HG02678 (cell line): Measurements from ENCODE around the gene ARHGEF7.

Experiments used
- ATAC-seq: cut with Tn5 transposase; IDR thresholded peaks from one replicate; pipeline ENCODE4 v1.9.1; 2021; ENCODE audit warnings: mild to moderate bottlenecking, moderate library complexity; ENCODE audit not compliant: unreplicated experiment

The ARHGEF7 gene

GRCh38 chr13:111318386-111318785, 203.3 kb downstream of the ARHGEF7 start:
- no peak for ATAC-seq

- no peak for ATAC-seq
Observed at GRCh38 chr13:111319521-111319920, 204.4 kb downstream of the ARHGEF7 start.

GRCh38 chr13:111319998-111320911, 205.1 kb downstream of the ARHGEF7 start, which contains the start of gene TEX29:
TSS of gene TEX29 (plus strand) at chr13:111320642. CDS start at chr13:111320891, 249 bp downstream.
- no peak for ATAC-seq

- no peak for ATAC-seq
Observed at GRCh38 chr13:111322001-111322915, 207.1 kb downstream of the ARHGEF7 start.

DNA sequence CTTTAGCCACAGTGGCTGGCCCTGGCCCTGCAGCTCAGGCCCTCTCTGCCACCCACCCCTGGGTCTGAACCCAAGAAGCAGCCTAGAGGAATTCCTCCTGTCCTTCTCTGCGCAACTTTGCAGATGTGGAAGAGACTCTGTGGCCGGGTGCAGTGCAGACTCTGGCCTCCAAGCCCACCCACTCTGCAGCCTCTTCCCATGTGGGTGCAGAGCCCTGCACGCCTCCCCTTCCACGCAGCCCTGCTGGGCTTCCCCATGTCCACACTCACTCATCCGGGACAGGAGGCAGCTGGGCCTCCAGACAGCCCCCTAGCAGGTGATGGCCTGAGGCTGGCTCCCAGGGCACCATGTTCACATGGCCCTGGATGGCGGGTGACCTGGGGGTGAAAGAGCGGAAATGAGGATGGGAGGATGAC, 207.8 kb downstream of the ARHGEF7 start:
- no peak for ATAC-seq

DNA sequence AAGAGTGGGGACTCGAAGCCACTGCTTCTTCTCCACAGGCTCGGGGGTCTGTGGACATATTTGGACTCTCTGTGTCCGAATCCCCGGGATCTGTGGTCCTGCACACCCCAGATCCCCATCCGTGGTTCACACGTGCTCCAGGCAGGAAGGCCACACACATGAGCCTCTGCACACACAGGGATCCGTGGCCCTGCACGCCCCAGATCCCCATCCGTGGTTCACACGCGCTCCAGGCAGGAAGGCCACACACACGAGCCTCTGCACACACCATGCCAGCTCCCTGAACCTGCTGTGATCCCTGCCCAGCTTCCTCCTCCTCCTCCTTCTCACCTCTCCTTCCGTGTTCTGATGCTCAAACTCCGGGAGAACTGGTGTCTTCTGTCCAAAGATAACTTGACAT, 208.4 kb downstream of the ARHGEF7 start:
- ATAC-seq, result no peak

GRCh38 chr13:111323950-111324651, 209.0 kb downstream of the ARHGEF7 start:
- ATAC-seq, result no peak

GRCh38 chr13:111324736-111325135, 209.6 kb downstream of the ARHGEF7 start:
- ATAC-seq, result no peak

DNA sequence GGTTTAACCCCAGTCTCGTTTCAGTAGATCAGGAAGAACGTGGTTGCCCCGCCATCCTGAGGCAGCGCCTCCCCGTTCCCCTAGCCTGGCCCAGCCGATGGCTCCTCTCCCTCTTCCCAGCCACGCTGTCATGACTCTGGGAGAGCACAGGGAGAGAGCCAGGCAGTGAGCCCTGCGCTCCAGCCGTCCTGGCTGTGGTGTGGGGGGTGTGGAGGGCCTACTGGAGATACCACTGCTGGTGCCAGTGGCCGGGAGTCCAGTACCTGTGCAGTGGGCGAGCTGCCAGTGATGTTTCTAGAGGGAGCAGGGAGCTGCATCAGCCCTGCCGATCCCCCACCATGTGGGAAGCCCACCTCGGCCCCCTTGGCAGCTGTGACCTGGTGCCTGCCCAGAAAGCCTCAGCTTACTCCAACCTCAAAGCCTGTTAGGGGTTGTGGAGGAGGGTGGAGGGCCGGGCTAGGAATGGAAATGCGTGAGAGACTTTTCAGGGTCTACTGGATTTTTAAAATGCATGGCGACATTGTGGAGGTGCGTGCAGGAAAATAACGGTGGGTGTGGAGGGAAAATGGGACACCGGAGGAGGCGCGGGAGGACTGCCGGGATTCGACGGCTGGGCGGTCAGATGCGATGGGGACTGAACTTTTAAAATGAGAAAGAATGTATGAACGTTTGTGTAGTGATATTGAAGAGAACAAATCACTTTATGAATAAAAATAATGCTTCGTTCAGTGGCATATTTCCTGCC, 210.2 kb downstream of the ARHGEF7 start:
- ATAC-seq, result no peak

- no peak for ATAC-seq
Observed at GRCh38 chr13:111325941-111326620, 211.0 kb downstream of the ARHGEF7 start.

DNA sequence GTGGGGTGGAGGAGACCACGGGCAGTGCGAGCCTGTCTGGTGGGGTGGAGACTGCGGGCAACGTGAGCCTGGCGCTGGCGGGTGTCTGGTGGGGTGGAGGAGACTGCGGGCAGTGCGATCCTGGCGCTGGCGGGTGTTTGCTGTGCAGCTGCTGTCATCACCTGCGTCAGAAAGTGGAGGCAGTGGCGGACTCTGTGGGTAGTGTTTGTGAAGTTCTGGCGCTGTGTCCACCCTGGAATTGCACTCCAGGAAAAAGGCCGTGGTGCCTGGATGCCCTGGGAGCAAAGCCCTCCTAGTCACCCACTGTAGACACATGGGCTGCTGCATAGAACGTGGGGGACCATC, 211.5 kb downstream of the ARHGEF7 start:
- no peak for ATAC-seq

DNA sequence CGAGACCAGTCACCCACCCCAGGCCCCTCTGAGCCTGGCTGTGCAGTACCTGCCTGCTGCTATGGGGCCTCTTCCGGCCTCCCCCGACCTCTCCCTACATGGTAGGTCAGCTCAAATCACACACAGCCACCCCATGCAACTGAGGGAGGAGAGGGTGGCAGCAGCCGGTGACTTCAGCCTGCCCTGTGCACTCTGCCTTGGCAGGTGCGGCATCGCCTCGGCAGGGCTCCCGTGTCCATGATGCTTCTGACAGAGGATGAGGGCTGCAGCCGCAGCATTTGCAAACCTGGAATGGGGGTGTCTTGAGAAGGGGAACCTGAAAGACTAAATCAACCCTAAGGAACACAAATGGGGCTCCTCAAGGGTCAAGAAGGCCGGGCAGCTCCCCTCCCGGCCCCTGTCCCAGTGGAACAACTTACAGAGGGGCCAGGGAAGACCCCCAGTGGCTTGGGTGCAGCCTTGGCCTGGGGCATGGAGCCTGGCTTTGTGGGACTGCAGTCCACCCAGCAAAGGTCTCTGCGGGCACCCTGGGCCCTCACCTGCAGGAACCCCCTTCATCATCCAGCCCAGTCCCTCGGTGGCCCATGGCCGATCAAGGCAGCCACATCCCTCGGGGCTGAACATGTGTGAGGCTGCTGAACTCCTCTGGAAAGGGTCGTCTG, 212.0 kb downstream of the ARHGEF7 start:
- no peak for ATAC-seq

GRCh38 chr13:111327730-111328573, 212.8 kb downstream of the ARHGEF7 start:
- ATAC-seq, result no peak

DNA sequence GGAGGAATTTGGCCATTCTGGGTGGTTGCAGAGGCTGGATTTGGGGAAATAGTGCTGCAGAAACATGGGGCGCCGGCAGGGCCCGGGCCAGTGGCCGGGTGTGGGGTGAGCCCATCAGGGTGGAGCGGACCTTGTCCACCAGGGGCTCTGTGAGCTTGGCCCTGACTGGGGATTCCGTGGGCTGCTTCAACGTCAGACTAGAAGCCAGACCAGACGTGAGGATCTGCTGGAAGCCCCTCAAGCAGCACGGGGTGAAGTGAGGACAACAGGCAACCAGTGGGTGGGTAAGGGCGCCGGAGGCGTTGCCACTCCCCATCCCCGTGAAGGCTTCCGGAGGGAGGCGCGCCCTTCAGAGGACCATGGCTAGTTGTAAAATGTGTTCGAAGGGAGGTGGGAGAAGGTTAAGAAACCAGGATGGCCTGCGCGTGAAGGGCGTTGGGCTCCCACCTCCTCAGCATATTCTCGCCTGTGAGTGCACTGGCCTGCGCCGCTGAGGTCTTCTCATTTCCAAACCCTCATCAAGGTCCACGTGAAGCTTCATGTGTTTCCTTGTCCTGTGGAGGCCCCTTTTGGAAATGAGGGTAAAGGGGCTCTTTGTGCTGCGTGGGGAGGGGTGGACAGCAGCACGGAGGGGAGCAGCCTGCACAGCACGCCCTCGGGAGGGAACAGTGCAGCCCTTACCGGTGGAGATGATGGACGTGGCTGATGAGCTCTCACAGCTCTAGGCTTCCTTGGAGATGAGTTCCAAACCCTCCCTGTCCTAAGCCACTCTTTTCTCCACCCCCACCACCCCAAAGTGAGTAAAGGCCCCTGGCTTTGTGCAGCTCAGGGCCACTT, 213.7 kb downstream of the ARHGEF7 start:
- no peak for ATAC-seq

DNA sequence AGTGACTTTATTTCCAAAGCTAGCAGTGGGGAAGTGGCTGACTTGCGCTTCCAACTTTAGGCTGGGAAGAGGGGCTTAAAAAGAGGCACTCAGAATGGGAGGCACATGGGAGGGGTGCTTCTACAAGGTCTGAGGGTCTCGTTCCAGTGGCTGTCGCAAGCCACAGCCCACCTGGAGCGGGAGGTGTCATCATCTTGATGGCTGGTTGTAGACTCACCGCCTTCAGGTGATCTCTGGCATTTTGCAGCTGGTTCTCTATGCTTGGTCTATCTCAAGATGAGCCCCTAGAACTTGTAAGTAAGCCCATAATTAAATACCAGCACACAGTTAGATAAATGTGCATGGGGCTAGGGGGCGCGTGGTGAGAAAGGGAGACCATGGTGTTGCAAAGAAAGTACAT, 214.5 kb downstream of the ARHGEF7 start:
- ATAC-seq, result no peak

DNA sequence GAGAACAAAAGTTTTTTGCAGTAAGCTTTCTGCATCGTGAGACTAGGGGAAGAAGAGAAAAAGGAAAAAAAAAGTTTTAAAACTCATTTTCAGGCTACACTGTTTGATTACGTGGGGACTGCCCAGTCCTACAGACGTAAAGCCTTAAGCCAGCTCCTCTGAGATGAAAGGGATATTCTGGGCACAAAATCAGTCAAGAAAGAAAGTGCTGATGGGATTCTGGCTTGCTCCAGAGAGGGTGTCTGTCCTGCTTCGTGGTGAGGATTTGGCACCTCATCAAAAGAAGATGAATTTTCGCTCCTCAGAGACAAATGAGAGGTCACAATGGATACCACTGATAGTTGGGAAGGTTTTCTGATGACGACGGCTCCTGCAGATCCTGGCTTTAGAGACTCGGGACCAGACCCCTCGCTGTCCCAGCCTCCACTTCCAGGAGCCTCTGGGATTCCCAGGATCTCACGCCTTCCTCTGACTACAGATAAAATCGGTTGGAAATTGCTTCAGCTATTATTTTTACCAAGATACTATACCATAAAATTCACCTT, 215.0 kb downstream of the ARHGEF7 start:
- no peak for ATAC-seq

DNA sequence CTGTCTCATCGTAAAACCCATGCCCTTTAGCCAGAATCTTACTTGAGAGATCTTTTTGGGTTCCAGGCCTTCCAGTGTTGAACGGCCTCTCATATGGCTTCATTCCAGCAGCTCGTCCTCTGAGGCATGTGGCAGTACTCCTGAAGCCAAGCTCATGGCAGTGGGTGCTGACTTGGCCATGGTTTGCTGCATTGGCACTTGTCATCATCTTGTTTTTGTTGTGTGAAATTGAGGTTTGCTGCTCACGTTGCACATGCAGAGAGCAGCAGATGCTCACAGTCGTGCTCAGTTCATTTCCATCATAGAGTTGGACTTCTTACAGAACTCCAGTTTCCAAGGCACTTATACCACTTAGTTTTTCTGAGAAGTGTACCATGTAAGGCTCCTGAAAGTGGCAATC, 220.2 kb downstream of the ARHGEF7 start:
- no peak for ATAC-seq
